Smooth muscle cell (in vitro differentiated cells): Measurements from ENCODE around the gene ESRRG. TPM values are rescaled to one million over a fixed set of nuclear protein-coding genes. Genes with fewer than 3 reads are reported as not detected.

Experiments used
- DNase-seq: peaks from one replicate; lab custom pipeline; 2025; ENCODE audit not compliant: unreplicated experiment; lab: John Stamatoyannopoulos, UW
- H2AFZ ChIP-seq: fragments of 200-600 bp; sonication (generic); 2 replicates; pipeline ENCODE4 v1.6.0; 2016; ENCODE audit warnings: antibody characterized with exemption, low read depth, mild to moderate bottlenecking
- H3F3A ChIP-seq: fragments of 200-600 bp; sonication (generic); 2 replicates; pipeline ENCODE4 v1.6.0; 2017; ENCODE audit warnings: antibody characterized with exemption, low read depth
- H3K27ac ChIP-seq: fragments of 200-600 bp; sonication (generic); 2 replicates; pipeline ENCODE4 v1.5.1; 2016; ENCODE audit warnings: low read depth, mild to moderate bottlenecking
- H3K27me3 ChIP-seq: fragments of 200-600 bp; sonication (generic); 2 replicates; pipeline ENCODE4 v1.6.1; 2016; ENCODE audit warnings: low read depth, mild to moderate bottlenecking
- H3K36me3 ChIP-seq: fragments of 200-600 bp; sonication (generic); 2 replicates; pipeline ENCODE4 v1.5.1; 2016; ENCODE audit warnings: low read depth
- H3K4me1 ChIP-seq: fragments of 200-600 bp; sonication (generic); 2 replicates; pipeline ENCODE4 v1.5.1; 2016; ENCODE audit warnings: low read depth
- H3K4me2 ChIP-seq: fragments of 200-600 bp; sonication (generic); 2 replicates; pipeline ENCODE4 v1.6.0; 2016; ENCODE audit warnings: mild to moderate bottlenecking
- H3K4me3 ChIP-seq: fragments of 200-600 bp; sonication (generic); 2 replicates; pipeline ENCODE4 v1.5.1; 2016; ENCODE audit warnings: mild to moderate bottlenecking
- H3K79me2 ChIP-seq: fragments of 200-600 bp; sonication (generic); 2 replicates; pipeline ENCODE4 v1.6.0; 2016; ENCODE audit warnings: low read depth, mild to moderate bottlenecking
- H3K9ac ChIP-seq: fragments of 200-600 bp; sonication (generic); 2 replicates; pipeline ENCODE4 v1.6.0; 2016; ENCODE audit warnings: low read depth
- H3K9me3 ChIP-seq: fragments of 200-600 bp; sonication (generic); replicated peaks from 2 replicates; pipeline ENCODE4 v1.5.1; 2016; ENCODE audit warnings: low read depth
- H4K20me1 ChIP-seq: fragments of 200-600 bp; sonication (generic); 2 replicates; pipeline ENCODE4 v1.6.0; 2016; ENCODE audit warnings: low read depth
- CTCF ChIP-seq: fragments of 200-600 bp; sonication (generic); IDR thresholded peaks from 2 replicates; pipeline ENCODE4 v1.5.1; 2017; ENCODE audit warnings: borderline replicate concordance, mild to moderate bottlenecking, antibody characterized with exemption; ENCODE audit not compliant: insufficient read depth, poor library complexity, severe bottlenecking
- WGBS: methylation state at CpG from one replicate; pipeline ENCODE4 v1.1.7; 2016; ENCODE audit warnings: low lambda C conversion rate; 5-methylcytosine and 5-hydroxymethylcytosine counted together
- polyA plus RNA-seq: library from polyadenylated mRNA; unstranded; fragments of >200 nt; fragmentation: Nextera tagmentation; extraction: Ambion mirVana; gene quantifications from 2 replicates; pipeline ENCODE4 v1.2.1, GENCODE V29; 2016
- total RNA-seq: library from RNA; depleted of rRNA; stranded (reverse); fragments of >200 nt; gene quantifications from 2 replicates; pipeline ENCODE4 v1.2.3, GENCODE V29; 2014

The ESRRG gene
- total and polyA plus RNA-seq, 2 experiments from 2014 or later, result 0.26 TPM; not detected in 1

DNA sequence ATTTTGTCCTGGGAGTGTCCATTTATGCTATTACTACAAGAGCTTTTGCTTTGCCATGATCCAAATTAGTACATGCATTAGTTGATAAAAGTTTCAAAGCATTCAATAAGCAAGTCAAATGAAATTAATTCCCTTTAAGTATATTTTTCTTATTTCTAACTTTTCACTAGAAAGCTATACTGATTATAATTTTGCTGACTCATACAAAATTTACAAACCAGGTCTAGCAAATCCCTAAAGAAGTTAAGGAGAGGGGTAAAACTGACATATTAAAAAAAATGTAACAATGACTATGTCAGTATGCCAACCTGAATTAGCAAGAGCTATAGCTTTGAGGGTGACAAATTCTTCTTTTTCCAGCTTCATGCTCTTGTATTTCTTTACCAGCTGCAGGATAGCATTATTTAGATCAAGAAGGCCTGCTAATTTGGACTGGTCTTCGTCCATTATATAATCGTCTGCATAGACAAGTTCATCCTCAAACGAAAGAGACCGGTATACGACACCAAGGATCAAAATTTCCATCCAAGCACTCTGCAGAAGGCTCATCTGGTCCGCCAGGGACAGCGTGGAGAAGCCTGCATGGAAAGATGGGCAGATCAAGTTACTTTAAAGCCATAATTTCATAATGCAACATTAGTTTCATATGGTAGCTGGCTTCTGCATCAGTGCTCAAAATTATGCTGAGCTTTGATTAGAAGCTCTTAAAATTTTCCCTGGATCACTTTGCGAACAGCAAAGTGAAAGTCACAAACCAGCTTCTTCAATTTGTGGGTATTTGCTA is 204.2 kb downstream of the ESRRG start:
- Histone ChIP-seq H3F3A (no peaks in the 10 kb centered on the region), H4K20me1 (no peaks in the 10 kb centered on the region), H2AFZ (no peak overlapping the region), H3K27me3 (no peaks in the 10 kb centered on the region), H3K4me2 (no peak overlapping the region), H3K9ac (no peak overlapping the region), H3K36me3 (no peaks in the 10 kb centered on the region), H3K4me1 (no peaks in the 10 kb centered on the region), H3K27ac (no peak overlapping the region), H3K79me2 (no peaks in the 10 kb centered on the region), H3K9me3 (no peaks in the 10 kb centered on the region), H3K4me3 (no peak overlapping the region)
- WGBS, result 84% methylated on average over 8 of the region's 8 CpGs
- no peak for DNase-seq
- no peak for TF ChIP-seq CTCF

GRCh38 chr1:216502528-216503162 is 220.6 kb downstream of the ESRRG start:
- Histone ChIP-seq H4K20me1 (no peaks in the 10 kb centered on the region), H3K9ac (no peak overlapping the region), H3K27ac (no peak overlapping the region), H3K4me3 (no peak overlapping the region), H3K36me3 (no peaks in the 10 kb centered on the region), H3K9me3 (no peaks in the 10 kb centered on the region), H3K79me2 (no peaks in the 10 kb centered on the region), H2AFZ (no peak overlapping the region), H3K27me3 (no peaks in the 10 kb centered on the region), H3K4me2 (no peak overlapping the region), H3F3A (no peaks in the 10 kb centered on the region), H3K4me1 (no peaks in the 10 kb centered on the region)
- TF ChIP-seq CTCF, result no peak
- no peak for DNase-seq
- WGBS, result 74% methylated on average over 7 of the region's 7 CpGs

- Histone ChIP-seq H2AFZ (no peak overlapping the region), H3K9me3 (no peaks in the 10 kb centered on the region), H3K4me2 (no peak overlapping the region), H3K9ac (no peak overlapping the region), H3K36me3 (no peaks in the 10 kb centered on the region), H3F3A (no peaks in the 10 kb centered on the region), H3K27ac (no peak overlapping the region), H3K79me2 (no peaks in the 10 kb centered on the region), H4K20me1 (no peaks in the 10 kb centered on the region), H3K27me3 (no peaks in the 10 kb centered on the region), H3K4me1 (no peaks in the 10 kb centered on the region), H3K4me3 (no peak overlapping the region)
- DNase-seq, result no peak
- 95% methylated on average over 3 of the region's 3 CpGs for WGBS
- no peak for TF ChIP-seq CTCF
These were observed 222.8 kb downstream of the ESRRG start for GRCh38 chr1:216500273-216500967.
